Measurements from ENCODE around the gene ARHGAP25. TPM values are rescaled to one million over a fixed set of nuclear protein-coding genes. Genes with fewer than 3 reads are reported as not detected.
A peak's percentile ranks its signal among the peaks of the same experiment; 100 is the strongest.

Gene ARHGAP25
- total RNA-seq, 3 donors from 2014 or later (not counting 1 experiment from before 2014, with no cell fraction given), result 122 to 180 (median 155) TPM

- H3K27ac Mint-ChIP-seq, result peak overlapping the region in 1 of 2 donors; percentile 93
- intact Hi-C loops (cut with micrococcal nuclease), result no loop called here
- H3K27me3 Mint-ChIP-seq (ENCODE audit: low read depth in 2 of 2), result no peaks in the 10 kb centered on the region
- DNase-seq (peak in 1 of 2 donors; percentile 46), ATAC-seq (peak; percentile 34 to 55 (median 52))
- H3K4me1 Mint-ChIP-seq, result peaks cover 92 to 94% of the 10 kb centered on the region in 2 donors
- peak; percentile 12 for TF ChIP-seq CTCF (IDR thresholded peaks at IDR 0.05)
- Histone ChIP-seq H3K4me3 (ENCODE audit: low read length) (peak overlapping the region; percentile 85), H3K36me3 (ENCODE audit: control insufficient read depth, insufficient read depth, low read length) (peaks cover 39% of the 10 kb centered on the region), H3K27ac (ENCODE audit: low read length) (peak overlapping the region; percentile 96), H3K9me3 (ENCODE audit: control insufficient read depth, insufficient read depth, low read length) (no peaks in the 10 kb centered on the region), H3K27me3 (ENCODE audit: control insufficient read depth, insufficient read depth, low read length) (no peaks in the 10 kb centered on the region), H3K4me1 (ENCODE audit: control insufficient read depth, insufficient read depth, low read length) (peaks cover 67% of the 10 kb centered on the region)
- H3K9me3 Mint-ChIP-seq, result no peaks in the 10 kb centered on the region
- 29% methylated on average over 2 of the region's 2 CpGs for WGBS (ENCODE audit: insufficient coverage)
- peaks cover 6% of the 10 kb centered on the region for H3K36me3 Mint-ChIP-seq
- peak overlapping the region; percentile 96 for H3K4me3 Mint-ChIP-seq
Measured at GRCh38 chr2:68776124-68776523, 41.5 kb downstream of the ARHGAP25 start.

- Mint-ChIP-seq H3K36me3 (peaks cover 6% of the 10 kb centered on the region), H3K9me3 (no peaks in the 10 kb centered on the region), H3K27me3 (ENCODE audit: low read depth in 2 of 2) (no peaks in the 10 kb centered on the region), H3K4me1 (peaks cover 71 to 76% of the 10 kb centered on the region in 2 donors), H3K4me3 (peak overlapping the region; percentile 90), H3K27ac (peak overlapping the region in 1 of 2 donors; percentile 91)
- no peak for TF ChIP-seq CTCF (IDR thresholded peaks at IDR 0.05)
- H3K4me1 ChIP-seq (ENCODE audit: control insufficient read depth, insufficient read depth, low read length), result peaks cover 60% of the 10 kb centered on the region
- peak overlapping the region; percentile 35 for H3K27ac ChIP-seq (ENCODE audit: low read length)
- H3K36me3 ChIP-seq (ENCODE audit: control insufficient read depth, insufficient read depth, low read length), result peaks cover 74% of the 10 kb centered on the region
- H3K27me3 ChIP-seq (ENCODE audit: control insufficient read depth, insufficient read depth, low read length), result no peaks in the 10 kb centered on the region
- H3K4me3 ChIP-seq (ENCODE audit: low read length), result no peak overlapping the region
- peak in 2 of 3 donors; percentile 23 to 33 for ATAC-seq
- no peak for DNase-seq
- H3K9me3 ChIP-seq (ENCODE audit: control insufficient read depth, insufficient read depth, low read length), result no peaks in the 10 kb centered on the region
- intact Hi-C loops (cut with micrococcal nuclease), result loop anchor here (2.0 kb wide), 1 partner anchor 53 kb away; no protein-coding TSS in a partner anchor
Measured at GRCh38 chr2:68779595-68779994, 45.0 kb downstream of the ARHGAP25 start.

GRCh38 chr2:68784188-68784587 lies 49.6 kb downstream of the ARHGAP25 start:
- ATAC-seq (no peak), DNase-seq (no peak)
- 54% methylated on average over 2 of the region's 2 CpGs for WGBS (ENCODE audit: insufficient coverage)
- Histone ChIP-seq H3K36me3 (ENCODE audit: control insufficient read depth, insufficient read depth, low read length) (peaks cover 96% of the 10 kb centered on the region), H3K4me3 (ENCODE audit: low read length) (no peak overlapping the region), H3K4me1 (ENCODE audit: control insufficient read depth, insufficient read depth, low read length) (peaks cover 49% of the 10 kb centered on the region), H3K27ac (ENCODE audit: low read length) (peak overlapping the region; percentile 43), H3K9me3 (ENCODE audit: control insufficient read depth, insufficient read depth, low read length) (no peaks in the 10 kb centered on the region), H3K27me3 (ENCODE audit: control insufficient read depth, insufficient read depth, low read length) (no peaks in the 10 kb centered on the region)
- intact Hi-C loops (cut with micrococcal nuclease), result no loop called here
- peaks cover 31 to 43% of the 10 kb centered on the region in 2 donors for H3K4me1 Mint-ChIP-seq
- H3K27me3 Mint-ChIP-seq (ENCODE audit: low read depth in 2 of 2), result no peaks in the 10 kb centered on the region
- no peak for TF ChIP-seq CTCF (IDR thresholded peaks at IDR 0.05)
- no peak overlapping the region for H3K4me3 Mint-ChIP-seq
- no peaks in the 10 kb centered on the region for H3K36me3 Mint-ChIP-seq
- no peak overlapping the region for H3K27ac Mint-ChIP-seq
- H3K9me3 Mint-ChIP-seq, result no peaks in the 10 kb centered on the region

GRCh38 chr2:68784915-68785314 lies 50.3 kb downstream of the ARHGAP25 start:
- H3K4me3 ChIP-seq (ENCODE audit: low read length), result no peak overlapping the region
- Mint-ChIP-seq H3K9me3 (no peaks in the 10 kb centered on the region), H3K27me3 (ENCODE audit: low read depth in 2 of 2) (no peaks in the 10 kb centered on the region), H3K4me3 (no peak overlapping the region), H3K36me3 (no peaks in the 10 kb centered on the region), H3K27ac (no peak overlapping the region), H3K4me1 (peaks cover 24 to 41% of the 10 kb centered on the region in 2 donors)
- H3K36me3 ChIP-seq (ENCODE audit: control insufficient read depth, insufficient read depth, low read length), result peaks cover 96% of the 10 kb centered on the region
- H3K27me3 ChIP-seq (ENCODE audit: control insufficient read depth, insufficient read depth, low read length), result no peaks in the 10 kb centered on the region
- H3K9me3 ChIP-seq (ENCODE audit: control insufficient read depth, insufficient read depth, low read length), result no peaks in the 10 kb centered on the region
- H3K4me1 ChIP-seq (ENCODE audit: control insufficient read depth, insufficient read depth, low read length), result peaks cover 45% of the 10 kb centered on the region
- TF ChIP-seq CTCF (IDR thresholded peaks at IDR 0.05), result no peak
- peak overlapping the region; percentile 26 for H3K27ac ChIP-seq (ENCODE audit: low read length)
- DNase-seq (no peak), ATAC-seq (peak; percentile 29 to 63 (median 39))
- 93% methylated on average over 1 of the region's 1 CpG for WGBS (ENCODE audit: insufficient coverage)
- intact Hi-C loops (cut with micrococcal nuclease), result no loop called here
